Caco-2 (cell line): ENCODE measurements around the gene MKLN1. TPM values are rescaled to one million over a fixed set of nuclear protein-coding genes. Genes with fewer than 3 reads are reported as not detected.

Source experiments
- BruUV-seq: library from RNA; stranded (reverse); fragments of 400-500 nt; replicated peaks from 2 replicates; lab custom pipeline; 2021; lab: Mats Ljungman, UMichigan
- CTCF ChIA-PET: fragments of 300-600 bp; sonication (Branson Sonifier 250); formaldehyde crosslinking; loops from one replicate; lab custom pipeline; 2022; ENCODE audit warnings: antibody characterized with exemption; lab: Charles Lee
- POLR2A ChIA-PET: fragments of 300-600 bp; sonication (Branson Sonifier 250); formaldehyde crosslinking; loops from one replicate; lab custom pipeline; 2022; ENCODE audit warnings: antibody characterized with exemption; lab: Charles Lee
- DNase-seq, 2 experiments: peaks; one replicate each; pipeline versions ENCODE4 v3.0.0 to v3.0.0-alpha.2; 2020 to 2022
- H3K27me3 ChIP-seq: replicated peaks from 2 replicates; pipeline ENCODE4 v1.6.0; 2011; ENCODE audit warnings: low read length; ENCODE audit not compliant: control insufficient read depth, insufficient read depth
- H3K36me3 ChIP-seq: 2 replicates; pipeline ENCODE4 v1.5.1; 2011; ENCODE audit warnings: low read length; ENCODE audit not compliant: control insufficient read depth, insufficient read depth
- H3K4me1 ChIP-seq: fragments of 250-450 bp; sonication (Bioruptor Pico); 2 replicates; pipeline ENCODE4 v1.5.1; 2020; ENCODE audit warnings: mild to moderate bottlenecking
- H3K4me3 ChIP-seq: 2 replicates; pipeline ENCODE4 v1.5.1; 2011; ENCODE audit warnings: low read depth, mild to moderate bottlenecking, control low read depth, low read length
- H3K9me3 ChIP-seq: fragments of 250-450 bp; sonication (Bioruptor Pico); 2 replicates; pipeline ENCODE4 v1.5.1; 2020; ENCODE audit warnings: mild to moderate bottlenecking, moderate library complexity
- H3K27ac Mint-ChIP-seq: one replicate; pipeline ENCODE4 v1.8.0; 2022; ENCODE audit warnings: mixed read lengths; ENCODE audit not compliant: unreplicated experiment
- H3K27me3 Mint-ChIP-seq: one replicate; pipeline ENCODE4 v1.8.0; 2022; ENCODE audit warnings: mixed read lengths; ENCODE audit not compliant: insufficient read depth, unreplicated experiment
- H3K36me3 Mint-ChIP-seq: one replicate; pipeline ENCODE4 v1.8.0; 2022; ENCODE audit warnings: mild to moderate bottlenecking, mixed read lengths; ENCODE audit not compliant: insufficient read depth, unreplicated experiment
- H3K4me1 Mint-ChIP-seq: one replicate; pipeline ENCODE4 v1.8.0; 2022; ENCODE audit warnings: low read depth, mixed read lengths; ENCODE audit not compliant: unreplicated experiment
- H3K4me3 Mint-ChIP-seq: one replicate; pipeline ENCODE4 v1.8.0; 2022; ENCODE audit warnings: mild to moderate bottlenecking, moderate library complexity, mixed read lengths; ENCODE audit not compliant: unreplicated experiment
- H3K9me3 Mint-ChIP-seq: one replicate; pipeline ENCODE4 v1.8.0; 2022; ENCODE audit warnings: mixed read lengths; ENCODE audit not compliant: unreplicated experiment
- intact Hi-C: fragments of 100-400 bp; cut with micrococcal nuclease; formaldehyde crosslinking; loops from one replicate; pipeline ENCODE4 v1.10.0; 2022; ENCODE audit not compliant: unreplicated experiment
- total RNA-seq: library from RNA; stranded (reverse); gene quantifications from 2 replicates; pipeline ENCODE4 v1.2.3, GENCODE V29; 2022
- TF ChIP-seq, protein P1 (sequence below), 2 experiments: fragments of 200-600 bp in 1 of 2; IDR thresholded peaks; 1 replicate in 1 of 2; 2 replicates in 1 of 2; pipeline versions ENCODE4 v1.5.1 to v1.8.0; 2011 to 2022; ENCODE audit warnings: antibody characterized with exemption in 1 of 2, control low read depth in 1 of 2, inconsistent platforms in 1 of 2, low read depth in 1 of 2, low read length in 1 of 2, mild to moderate bottlenecking in 1 of 2, moderate library complexity in 1 of 2; ENCODE audit not compliant: insufficient read depth in 1 of 2, severe bottlenecking in 1 of 2, unreplicated experiment in 1 of 2

The MKLN1 gene
- total RNA-seq, 1 experiment from 2014 or later, result 55.6 TPM

GRCh38 chr7:131338691-131339390 is 11.2 kb downstream of the MKLN1 start:
- intact Hi-C loops, result no loop called here
- Mint-ChIP-seq H3K27ac (no peak overlapping the region), H3K36me3 (peaks cover 17% of the 10 kb centered on the region), H3K9me3 (peaks cover 33% of the 10 kb centered on the region), H3K4me3 (no peak overlapping the region), H3K4me1 (peaks cover 6% of the 10 kb centered on the region), H3K27me3 (no peaks in the 10 kb centered on the region)
- H3K9me3 ChIP-seq, result peaks cover 22% of the 10 kb centered on the region
- H3K36me3 ChIP-seq, result no peaks in the 10 kb centered on the region
- TF ChIP-seq, protein P1, sequence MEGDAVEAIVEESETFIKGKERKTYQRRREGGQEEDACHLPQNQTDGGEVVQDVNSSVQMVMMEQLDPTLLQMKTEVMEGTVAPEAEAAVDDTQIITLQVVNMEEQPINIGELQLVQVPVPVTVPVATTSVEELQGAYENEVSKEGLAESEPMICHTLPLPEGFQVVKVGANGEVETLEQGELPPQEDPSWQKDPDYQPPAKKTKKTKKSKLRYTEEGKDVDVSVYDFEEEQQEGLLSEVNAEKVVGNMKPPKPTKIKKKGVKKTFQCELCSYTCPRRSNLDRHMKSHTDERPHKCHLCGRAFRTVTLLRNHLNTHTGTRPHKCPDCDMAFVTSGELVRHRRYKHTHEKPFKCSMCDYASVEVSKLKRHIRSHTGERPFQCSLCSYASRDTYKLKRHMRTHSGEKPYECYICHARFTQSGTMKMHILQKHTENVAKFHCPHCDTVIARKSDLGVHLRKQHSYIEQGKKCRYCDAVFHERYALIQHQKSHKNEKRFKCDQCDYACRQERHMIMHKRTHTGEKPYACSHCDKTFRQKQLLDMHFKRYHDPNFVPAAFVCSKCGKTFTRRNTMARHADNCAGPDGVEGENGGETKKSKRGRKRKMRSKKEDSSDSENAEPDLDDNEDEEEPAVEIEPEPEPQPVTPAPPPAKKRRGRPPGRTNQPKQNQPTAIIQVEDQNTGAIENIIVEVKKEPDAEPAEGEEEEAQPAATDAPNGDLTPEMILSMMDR (IDR thresholded peaks at IDR 0.05; ENCODE audit: insufficient read depth in 1 of 2, low read depth in 1 of 2, low read length in 1 of 2, severe bottlenecking in 1 of 2, unreplicated experiment in 1 of 2), result no peak
- H3K27me3 ChIP-seq, result no peaks in the 10 kb centered on the region
- CTCF ChIA-PET, result interaction anchor here (0.6 kb wide), 1 partner anchor 400 kb away, joined by 5 read pairs; no protein-coding TSS in a partner anchor
- H3K4me1 ChIP-seq, result peaks cover 5% of the 10 kb centered on the region; the same call in 1 of the 2 replicates
- no peak overlapping the region for H3K4me3 ChIP-seq
- POLR2A ChIA-PET, result no interaction called here
- DNase-seq, result no peak
- no TSS peak for BruUV-seq

DNA sequence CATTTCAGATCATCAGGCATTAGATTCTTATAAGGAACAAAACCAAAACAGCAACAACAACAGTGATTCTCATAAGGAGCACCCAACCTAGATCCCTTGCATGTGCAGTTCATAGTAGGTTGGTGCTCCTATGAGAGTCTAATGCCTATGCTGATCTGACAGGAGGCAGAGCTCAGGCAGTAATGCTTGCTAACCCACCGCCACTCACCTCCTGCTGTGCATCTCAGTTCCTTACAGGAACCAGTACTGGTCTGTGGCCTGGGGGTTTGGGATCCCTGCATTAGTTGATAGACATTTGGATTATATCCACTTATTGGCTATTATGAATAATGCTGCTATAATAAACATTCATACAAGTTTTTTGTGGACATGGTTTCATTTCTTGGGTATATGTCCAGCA is 14.0 kb downstream of the MKLN1 start:
- Mint-ChIP-seq H3K27ac (no peak overlapping the region), H3K9me3 (peaks cover 21% of the 10 kb centered on the region), H3K4me3 (no peak overlapping the region), H3K36me3 (peaks cover 12% of the 10 kb centered on the region), H3K27me3 (no peaks in the 10 kb centered on the region), H3K4me1 (peaks cover 7% of the 10 kb centered on the region)
- Histone ChIP-seq H3K4me3 (no peak overlapping the region), H3K27me3 (no peaks in the 10 kb centered on the region), H3K9me3 (peaks cover 8% of the 10 kb centered on the region), H3K4me1 (peaks cover 8% of the 10 kb centered on the region; the same call in 1 of the 2 replicates), H3K36me3 (no peaks in the 10 kb centered on the region)
- BruUV-seq, result no TSS peak
- CTCF ChIA-PET, result no interaction called here
- TF ChIP-seq, protein P1 (IDR thresholded peaks at IDR 0.05; ENCODE audit: insufficient read depth in 1 of 2, low read depth in 1 of 2, low read length in 1 of 2, severe bottlenecking in 1 of 2, unreplicated experiment in 1 of 2), result no peak
- POLR2A ChIA-PET, result no interaction called here
- no peak for DNase-seq
- intact Hi-C loops, result no loop called here

- Histone ChIP-seq H3K36me3 (no peaks in the 10 kb centered on the region), H3K9me3 (no peaks in the 10 kb centered on the region), H3K4me1 (peaks cover 13% of the 10 kb centered on the region; the same call in 1 of the 2 replicates), H3K27me3 (no peaks in the 10 kb centered on the region), H3K4me3 (no peak overlapping the region)
- peaks cover 6% of the 10 kb centered on the region for H3K36me3 Mint-ChIP-seq
- peaks cover 16% of the 10 kb centered on the region for H3K4me1 Mint-ChIP-seq
- POLR2A ChIA-PET, result no interaction called here
- CTCF ChIA-PET, result no interaction called here
- BruUV-seq, result no TSS peak
- no peak overlapping the region for H3K27ac Mint-ChIP-seq
- H3K9me3 Mint-ChIP-seq, result peaks cover 11% of the 10 kb centered on the region
- intact Hi-C loops, result no loop called here
- no peak overlapping the region for H3K4me3 Mint-ChIP-seq
- no peaks in the 10 kb centered on the region for H3K27me3 Mint-ChIP-seq
- TF ChIP-seq, protein P1 (IDR thresholded peaks at IDR 0.05; ENCODE audit: insufficient read depth in 1 of 2, low read depth in 1 of 2, low read length in 1 of 2, severe bottlenecking in 1 of 2, unreplicated experiment in 1 of 2), result no peak
- DNase-seq, result no peak
Observed at GRCh38 chr7:131342864-131343442, 15.3 kb downstream of the MKLN1 start.
